AG04450 (cell line): ENCODE measurements around the gene NES. TPM values are rescaled to one million over a fixed set of nuclear protein-coding genes. Genes with fewer than 3 reads are reported as not detected.

Experiments used
- CTCF ChIA-PET: fragments of 300-600, 350-600 bp; formaldehyde crosslinking; extraction: SDS; loops from one replicate; lab custom pipeline; 2022; ENCODE audit warnings: antibody characterized with exemption, inconsistent platforms; lab: Charles Lee
- POLR2A ChIA-PET: fragments of 350-600 bp; formaldehyde crosslinking; extraction: SDS; loops from one replicate; lab custom pipeline; 2021; ENCODE audit warnings: antibody characterized with exemption, inconsistent platforms; lab: Yijun Ruan, JAX
- DNase-seq: peaks from one replicate; pipeline ENCODE4 v3.0.0-alpha.2; 2011; ENCODE audit warnings: low read depth, low spot score
- H3K27ac ChIP-seq: one replicate; pipeline ENCODE4 v1.5.1; 2012; ENCODE audit warnings: low read depth, low read length, control low read depth
- H3K27me3 ChIP-seq: one replicate; pipeline ENCODE4 v1.6.0; 2012; ENCODE audit warnings: low read length; ENCODE audit not compliant: control insufficient read depth, insufficient read depth
- H3K4me3 ChIP-seq: 2 replicates; pipeline ENCODE4 v1.5.1; 2011; ENCODE audit warnings: mild to moderate bottlenecking, low read depth, low read length, control low read depth
- H3K9me3 ChIP-seq: 2 replicates; pipeline ENCODE4 v1.5.1; 2012; ENCODE audit warnings: low read length; ENCODE audit not compliant: control insufficient read depth, insufficient read depth
- CTCF ChIP-seq: IDR thresholded peaks from 2 replicates; pipeline ENCODE4 v1.5.1; 2011; ENCODE audit warnings: low read depth, low read length, control low read depth, inconsistent platforms
- polyA plus RNA-seq: library from polyadenylated mRNA; depleted of rRNA; stranded (reverse); fragments of >200 nt; gene quantifications from 2 replicates; pipeline ENCODE4 v1.2.3, GENCODE V29; 2011

NES gene
- polyA plus RNA-seq, 1 experiment, result 15.7 TPM

- no peak for TF ChIP-seq CTCF
- H3K9me3 ChIP-seq, result no peaks in the 10 kb centered on the region; the same call in 1 of the 2 replicates
- ChIA-PET CTCF (interaction anchor here (0.5 to 2.3 kb wide), 6 partner anchors 15 to 281 kb away, joined by 3 to 9 read pairs (median 4); partner anchors contain the start of genes CRABP2 and NES), POLR2A (no interaction called here)
- peaks cover 94% of the 10 kb centered on the region for H3K27me3 ChIP-seq
- H3K4me3 ChIP-seq, result peak overlapping the region; percentile 27
- DNase-seq, result no peak
- no peak overlapping the region for H3K27ac ChIP-seq
These were observed 34.8 kb downstream of the NES start for GRCh38 chr1:156642265-156643048.

GRCh38 chr1:156641761-156642264 is 35.4 kb downstream of the NES start, which contains the start of gene BCAN:
BCAN (plus strand) TSS chr1:156642117; CDS start chr1:156646055, 3,938 bp downstream.
- Histone ChIP-seq H3K4me3 (peak within 1 kb of the TSS; percentile 37), H3K9me3 (no peaks in the 10 kb centered on the region; the same call in 1 of the 2 replicates), H3K27ac (no peak within 1 kb of the TSS), H3K27me3 (peaks cover 91% of the 10 kb centered on the region)
- ChIA-PET CTCF (interaction anchor here (0.7 to 2.3 kb wide), 7 partner anchors 11 to 64 kb away, joined by 3 to 10 read pairs (median 4); partner anchors contain the start of gene CRABP2), POLR2A (no interaction called here)
- no peak for DNase-seq
- no peak for TF ChIP-seq CTCF

- POLR2A ChIA-PET, result no interaction called here
- Histone ChIP-seq H3K27ac (no peak overlapping the region), H3K9me3 (no peaks in the 10 kb centered on the region; the same call in 1 of the 2 replicates), H3K27me3 (peaks cover 90% of the 10 kb centered on the region), H3K4me3 (no peak overlapping the region)
- TF ChIP-seq CTCF, result no peak
- no peak for DNase-seq
- CTCF ChIA-PET, result interaction anchor here (0.7 to 1.5 kb wide), 5 partner anchors 12 to 48 kb away, joined by 3 to 10 read pairs (median 4); no protein-coding TSS in a partner anchor
These were observed 36.1 kb downstream of the NES start for GRCh38 chr1:156640842-156641706.

GRCh38 chr1:156639601-156640101 is 37.6 kb downstream of the NES start:
- DNase-seq, result no peak
- no peak overlapping the region for H3K27ac ChIP-seq
- no peaks in the 10 kb centered on the region; the same call in 1 of the 2 replicates for H3K9me3 ChIP-seq
- no peak for TF ChIP-seq CTCF
- ChIA-PET POLR2A (no interaction called here), CTCF (interaction anchor here (0.6 to 0.9 kb wide), 2 partner anchors 13 to 18 kb away, joined by 3 read pairs; no protein-coding TSS in a partner anchor)
- no peak overlapping the region for H3K4me3 ChIP-seq
- H3K27me3 ChIP-seq, result peaks cover 88% of the 10 kb centered on the region
